HG02588 (cell line): ENCODE data around the gene ABCC2.
"Not testable (repeated sequence)": the region's sequence is repeated elsewhere in the genome, so short reads cannot be mapped to it uniquely, and the experiment has no call there.

Experiments
- ATAC-seq: cut with Tn5 transposase; IDR thresholded peaks from one replicate; pipeline ENCODE4 v1.9.1; 2021; ENCODE audit warnings: mild to moderate bottlenecking, moderate library complexity; ENCODE audit not compliant: unreplicated experiment

Gene ABCC2

DNA sequence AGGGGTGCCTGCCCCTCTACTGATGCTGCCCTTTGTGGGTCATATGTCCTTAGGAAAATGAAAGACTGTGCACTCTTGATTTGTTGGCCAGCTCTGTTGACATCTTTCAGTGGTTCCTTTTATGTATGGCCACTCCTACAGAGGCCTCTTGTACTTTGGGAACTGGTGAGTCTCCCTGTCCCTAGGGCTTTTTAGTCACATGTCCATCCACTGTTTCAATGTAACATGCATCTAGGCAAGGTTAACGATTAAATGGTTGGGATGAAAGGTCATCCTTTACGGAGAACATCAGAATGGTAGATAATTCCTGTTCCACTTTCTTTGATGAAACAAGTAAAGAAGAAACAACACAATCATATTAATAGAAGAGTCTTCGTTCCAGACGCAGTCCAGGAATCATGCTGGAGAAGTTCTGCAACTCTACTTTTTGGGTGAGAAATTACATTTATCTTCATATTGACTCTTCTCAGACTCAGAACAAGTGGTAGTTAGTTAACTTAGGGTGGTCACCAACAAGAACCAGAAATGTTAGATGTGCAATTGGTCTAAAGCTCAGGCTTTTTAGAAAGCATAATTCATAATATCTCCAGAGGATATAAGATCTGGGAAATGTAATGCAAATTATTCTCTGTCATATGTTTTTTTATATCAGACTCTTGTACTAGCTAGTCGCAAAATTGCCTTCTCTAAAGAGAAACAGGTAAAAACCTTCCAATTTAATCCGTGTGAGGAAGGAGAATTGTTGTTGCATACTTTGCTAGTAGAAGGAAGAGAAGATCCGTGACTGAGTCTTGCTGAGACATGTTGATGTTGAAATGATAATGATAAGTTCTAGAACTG is at the start of gene ABCC2:
ABCC2 (plus strand) TSS at position 194 of the 840 bp plus-strand sequence; CDS start at position 399, 205 bp downstream.
- no peak for ATAC-seq

DNA sequence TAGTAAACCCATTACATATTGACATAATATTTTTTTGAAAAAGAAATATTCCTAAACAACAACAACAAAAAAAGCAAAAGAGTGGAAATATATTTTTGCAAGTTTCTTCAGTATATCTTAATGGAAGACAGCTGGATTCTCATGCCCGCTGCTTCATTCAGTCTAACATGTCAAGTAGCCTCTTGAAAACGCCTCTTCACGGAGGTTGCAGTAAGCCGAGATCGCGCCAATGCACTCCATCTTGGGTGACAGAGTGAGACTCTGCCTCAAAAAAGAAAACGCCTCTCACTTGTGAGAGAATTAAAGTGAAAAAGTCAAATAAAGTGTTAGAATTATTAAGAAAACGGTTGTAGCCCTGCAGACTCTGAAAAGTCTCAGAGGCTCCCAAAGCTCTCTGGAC is 49.1 kb upstream of the ABCC2 start:
- ATAC-seq = no peak

DNA sequence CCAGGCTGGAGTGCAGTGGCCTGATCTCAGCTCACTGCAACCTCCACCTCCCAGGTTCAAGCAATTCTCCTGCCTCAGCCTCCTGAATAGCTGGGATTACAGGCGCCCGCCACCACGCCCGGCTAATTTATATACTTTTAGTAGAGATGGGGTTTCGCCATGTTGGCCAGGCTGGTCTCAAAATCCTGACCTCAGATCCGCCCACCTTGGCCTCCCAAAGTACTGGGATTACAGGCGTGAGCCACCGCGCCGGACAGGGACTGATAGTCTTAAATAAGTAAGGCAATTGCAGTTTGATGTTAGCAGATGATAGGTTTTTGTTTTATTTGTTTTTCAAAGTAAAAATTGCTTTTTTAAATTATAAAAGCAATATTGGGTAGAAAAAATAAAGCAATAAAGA is 48.3 kb upstream of the ABCC2 start:
- not testable (repeated sequence) for ATAC-seq

DNA sequence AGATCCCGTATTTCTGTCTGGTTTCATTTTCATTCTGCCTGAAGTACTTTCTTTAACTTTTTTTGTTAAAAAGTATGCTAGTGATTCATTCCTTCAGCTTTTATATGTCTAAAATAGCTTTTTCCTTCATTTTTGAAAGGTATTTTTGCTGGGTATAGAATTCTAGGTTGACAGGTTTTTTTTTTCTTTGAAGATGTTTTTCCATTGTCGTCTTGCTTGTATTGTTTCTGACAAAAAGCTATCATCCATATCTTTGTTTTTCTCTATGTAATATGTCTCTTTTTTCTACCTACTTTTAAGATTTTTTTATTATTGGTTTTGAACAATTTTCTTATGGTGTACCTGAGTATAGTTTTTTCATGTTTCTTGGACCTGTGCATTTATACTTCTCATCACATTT is 42.2 kb upstream of the ABCC2 start:
- no peak for ATAC-seq

DNA sequence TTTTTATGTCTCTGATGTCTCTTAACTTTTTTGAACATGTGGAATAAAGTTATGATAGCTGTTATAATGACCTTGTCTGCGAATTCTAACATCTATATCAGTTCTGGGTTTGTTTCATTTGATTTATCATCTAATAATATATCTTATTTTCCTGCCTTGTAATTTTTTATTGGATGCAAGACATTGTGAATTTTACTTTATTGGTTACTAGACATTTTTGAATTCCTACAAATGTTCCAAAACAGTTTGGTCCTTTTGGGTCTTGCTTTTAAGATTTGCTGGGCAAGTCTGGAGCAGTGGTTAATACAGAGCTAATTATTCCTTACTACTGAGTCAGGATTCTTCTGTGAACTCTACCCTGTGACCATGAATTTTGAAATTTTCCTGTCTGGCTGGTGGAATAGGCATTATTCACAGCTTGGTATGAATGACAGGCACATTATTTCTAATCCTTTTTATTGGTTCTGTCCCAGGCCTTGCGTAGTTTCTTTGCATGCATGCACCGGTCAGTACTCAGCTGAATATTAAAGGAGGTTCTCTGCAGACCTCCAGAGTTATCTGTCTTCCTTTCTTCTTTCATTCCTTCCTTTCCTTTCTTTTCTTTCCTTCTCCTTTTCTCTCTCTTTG is 41.4 kb upstream of the ABCC2 start:
- ATAC-seq = no peak

DNA sequence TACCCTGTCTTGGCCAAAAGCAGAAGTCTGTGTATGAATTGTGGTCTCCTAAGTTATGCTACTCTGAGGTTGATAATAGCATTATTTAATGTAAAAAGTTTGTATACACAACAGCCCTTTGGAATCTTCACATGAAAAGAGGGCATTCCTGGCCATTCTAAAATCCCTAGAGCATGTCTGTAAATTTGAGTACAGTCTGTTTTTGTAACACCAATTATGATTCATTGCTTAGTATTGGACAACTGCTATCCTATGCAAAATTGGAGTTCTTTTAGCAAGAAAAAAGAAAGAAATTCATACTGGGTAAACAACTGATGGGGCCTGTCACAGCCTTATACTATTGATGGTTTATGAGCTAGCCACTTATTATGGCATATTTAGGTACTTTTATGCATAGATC is 40.2 kb upstream of the ABCC2 start:
- no peak for ATAC-seq

DNA sequence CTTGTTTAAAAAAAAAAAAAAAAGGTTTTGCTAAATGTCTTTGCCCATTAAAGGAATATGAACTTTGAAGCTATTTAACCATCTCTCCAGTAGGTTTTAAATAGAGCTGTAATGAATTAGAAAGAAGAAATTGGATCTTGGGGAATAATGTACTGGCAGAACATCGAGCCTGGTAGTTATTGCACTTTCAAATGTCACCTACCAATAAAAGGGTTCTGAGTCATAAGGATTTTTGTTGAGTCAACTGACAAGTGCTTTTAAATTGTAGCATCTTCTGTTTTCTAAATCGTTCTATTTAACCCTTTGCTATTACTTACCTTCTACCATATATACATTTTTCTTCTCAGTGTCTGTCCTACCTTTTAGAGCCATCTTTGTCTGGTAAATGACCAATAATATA is 39.7 kb upstream of the ABCC2 start:
- no peak for ATAC-seq

DNA sequence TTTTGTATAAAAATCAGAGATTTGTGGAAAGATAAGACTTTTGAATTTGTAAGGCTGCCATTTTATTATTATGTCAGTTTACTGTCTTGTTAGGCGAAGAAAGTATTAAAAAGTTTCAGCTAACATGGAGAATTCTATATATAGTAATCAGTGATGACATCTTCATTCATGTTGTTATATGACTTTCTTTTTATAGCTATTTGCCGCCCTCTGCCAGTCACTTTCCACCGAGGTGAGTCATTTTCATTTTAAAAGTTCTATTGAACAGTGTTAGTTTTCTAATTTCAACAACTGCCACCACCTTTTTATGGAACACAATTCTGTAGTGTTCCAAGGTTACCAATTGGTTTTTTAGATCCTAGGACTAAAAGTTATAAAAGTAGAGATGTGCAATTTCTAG is 38.6 kb upstream of the ABCC2 start:
- no peak for ATAC-seq

DNA sequence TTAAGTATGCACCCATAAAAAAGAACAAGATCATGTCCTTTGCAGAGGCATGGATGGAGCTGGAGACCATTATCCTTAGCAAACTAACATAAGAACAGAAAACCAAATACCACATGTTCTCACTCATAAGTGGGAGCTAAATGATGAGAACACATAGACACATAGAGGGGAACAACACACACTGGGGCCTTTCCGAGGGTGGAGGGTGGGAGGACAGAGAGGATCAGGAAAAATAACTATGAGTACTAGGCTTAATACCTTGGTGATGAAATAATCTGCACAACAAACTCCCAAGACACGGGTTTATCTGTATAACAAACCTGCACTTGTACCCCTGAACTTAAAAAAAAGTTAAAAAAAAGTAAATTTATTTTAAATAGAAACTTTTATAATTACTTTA is 36.3 kb upstream of the ABCC2 start:
- not testable (repeated sequence) for ATAC-seq

DNA sequence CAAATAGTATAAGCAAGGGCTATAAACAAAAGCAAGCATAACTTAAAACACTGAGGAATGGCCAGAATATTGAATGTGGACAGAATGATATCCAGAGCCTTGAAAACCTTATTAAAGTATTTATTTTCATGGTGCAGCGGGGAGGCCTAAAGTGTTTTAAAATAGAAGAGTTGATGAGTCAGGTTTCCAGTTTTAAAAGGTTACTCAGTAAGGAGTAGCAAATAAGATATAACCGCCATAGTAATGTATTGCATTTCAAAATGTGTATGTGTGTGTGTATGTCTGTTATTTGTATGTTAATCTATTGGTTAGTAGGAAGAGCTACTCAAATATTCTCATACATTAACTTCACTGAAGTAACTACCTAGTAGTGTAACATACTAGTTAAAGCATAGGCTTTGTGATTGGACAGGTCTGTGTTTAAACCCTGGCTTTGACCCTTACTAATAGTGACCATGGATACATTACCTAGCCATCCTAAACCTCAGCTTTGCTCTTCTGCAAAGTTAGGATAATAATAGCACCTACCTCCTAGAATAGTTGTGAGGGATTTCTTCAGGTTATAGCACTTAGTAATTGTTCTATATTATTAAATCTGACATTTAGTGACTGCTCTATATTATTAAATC is 33.5 kb upstream of the ABCC2 start:
- ATAC-seq = no peak

DNA sequence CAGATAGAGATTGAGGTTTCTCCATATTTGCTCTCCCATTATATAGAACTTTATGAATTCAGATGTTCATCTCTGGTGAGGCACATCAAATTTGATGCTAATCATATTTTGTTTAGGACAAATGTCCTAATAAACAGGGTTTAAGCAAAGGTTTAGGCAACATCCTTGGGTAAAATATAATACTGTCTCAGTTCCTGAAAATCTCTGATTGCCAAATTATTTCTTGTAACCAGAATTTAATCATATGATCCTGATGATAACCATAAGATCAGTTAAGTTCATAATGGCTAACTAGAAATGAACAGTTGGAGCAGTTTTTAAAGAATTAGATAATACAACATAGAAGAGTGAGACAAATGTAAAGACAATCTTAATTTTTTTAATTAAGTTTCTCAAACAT is 31.8 kb upstream of the ABCC2 start:
- no peak for ATAC-seq

DNA sequence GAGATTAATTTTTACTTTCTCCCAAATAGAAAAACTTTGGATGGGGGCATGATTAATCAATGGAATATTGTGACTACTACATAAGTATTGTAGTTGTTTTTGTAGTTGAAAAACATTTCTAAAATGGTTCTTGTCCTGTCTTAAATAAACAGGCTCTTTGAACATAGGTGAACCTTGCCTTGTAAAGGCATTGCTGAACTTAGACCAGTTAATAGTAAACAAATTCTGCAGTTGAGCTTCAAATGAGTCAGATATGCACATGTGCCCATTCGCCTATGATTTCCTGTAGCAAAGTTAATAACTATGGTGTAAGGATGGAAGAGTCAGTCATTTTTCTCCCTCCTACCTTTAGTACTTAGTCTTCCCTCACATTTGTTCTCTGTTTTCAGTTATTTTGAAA is 27.8 kb upstream of the ABCC2 start:
- ATAC-seq = no peak

DNA sequence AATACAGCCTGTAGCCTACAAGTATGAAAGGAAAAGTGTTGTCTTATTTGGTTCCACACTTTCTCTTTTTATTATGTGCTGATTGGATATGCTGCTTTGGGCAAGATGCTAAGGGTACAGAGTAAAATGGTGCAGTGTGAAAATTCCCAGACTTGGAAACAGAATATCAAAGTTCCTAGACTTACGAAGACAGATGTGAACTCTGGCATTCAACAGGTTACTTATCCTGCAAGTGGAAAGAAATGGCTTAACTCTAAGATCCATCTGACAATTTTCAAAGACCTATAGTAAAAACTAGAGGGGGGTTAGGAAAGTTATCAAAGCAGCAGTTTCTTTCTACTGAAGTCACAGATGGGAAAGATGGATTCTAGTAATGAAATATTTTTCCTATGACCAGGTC is 26.3 kb upstream of the ABCC2 start:
- ATAC-seq = no peak

DNA sequence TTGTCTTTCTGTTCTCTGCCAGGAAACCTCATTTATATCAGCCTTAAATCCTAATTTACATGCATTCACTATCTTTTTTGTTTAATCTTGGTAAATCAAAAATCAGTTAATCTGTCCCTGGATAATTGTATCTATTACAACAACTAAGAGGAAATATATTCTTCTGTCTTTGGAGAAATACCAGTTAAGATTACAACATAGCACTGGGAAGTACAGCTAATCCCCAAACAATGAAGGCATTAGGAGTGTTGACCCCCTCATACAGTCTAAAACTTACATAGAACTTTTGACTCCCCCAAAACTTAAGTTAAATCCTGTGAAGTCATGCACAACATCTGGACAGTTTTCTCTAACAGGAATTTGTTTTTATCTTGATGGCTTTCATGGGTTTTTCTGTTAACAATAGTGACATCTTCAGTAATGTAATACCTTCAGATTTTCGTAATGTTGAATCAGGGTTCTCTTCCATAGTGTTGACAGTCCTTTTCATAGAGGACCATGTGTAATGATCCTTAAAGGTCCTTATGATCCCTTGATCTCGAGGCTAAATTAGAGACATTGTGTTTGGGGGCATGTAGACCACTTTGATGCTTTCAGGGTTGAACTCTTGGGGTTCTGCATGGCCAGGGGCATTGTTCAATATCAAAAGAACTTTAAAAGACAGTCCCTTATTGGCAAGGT is 24.1 kb upstream of the ABCC2 start:
- no peak for ATAC-seq

DNA sequence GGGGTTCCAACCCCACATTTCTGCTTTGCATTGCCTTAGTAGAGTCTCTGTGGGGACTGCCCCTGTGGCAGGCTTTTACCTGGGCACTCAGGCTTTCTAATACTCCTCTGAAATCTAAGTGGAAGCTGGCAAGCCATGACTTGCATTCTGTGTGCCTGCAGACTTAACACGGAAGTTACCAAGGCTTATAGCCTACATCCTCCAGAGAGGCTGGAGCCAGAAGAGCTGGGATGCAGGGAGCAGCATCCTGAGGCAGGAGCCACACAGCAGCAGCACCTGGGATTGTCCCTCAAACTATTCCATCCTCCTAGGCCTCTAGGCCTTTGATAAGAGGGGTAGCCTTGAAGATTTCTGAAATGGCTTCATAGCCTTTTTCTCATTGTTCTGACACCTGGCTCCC is 22.1 kb upstream of the ABCC2 start:
- no peak for ATAC-seq

DNA sequence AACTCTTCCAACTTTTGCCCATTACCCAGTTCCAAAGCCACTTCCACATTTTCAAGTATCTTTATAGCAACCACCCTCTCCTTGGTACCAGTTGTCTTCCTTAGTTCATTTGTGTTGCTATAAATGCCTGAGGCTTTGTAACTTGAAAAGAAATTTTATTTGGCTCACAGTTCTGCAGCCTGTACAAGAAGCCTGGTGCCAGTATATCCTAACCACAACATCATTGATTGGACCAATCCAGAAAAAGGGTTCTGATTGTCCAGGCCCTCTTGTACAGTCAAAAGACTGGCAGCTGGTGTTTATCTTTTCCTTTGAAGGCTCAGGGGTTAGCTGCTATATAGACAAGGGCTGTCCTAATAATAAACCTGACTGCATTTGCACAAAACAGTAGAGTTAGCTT is 21.1 kb upstream of the ABCC2 start:
- ATAC-seq = no peak

DNA sequence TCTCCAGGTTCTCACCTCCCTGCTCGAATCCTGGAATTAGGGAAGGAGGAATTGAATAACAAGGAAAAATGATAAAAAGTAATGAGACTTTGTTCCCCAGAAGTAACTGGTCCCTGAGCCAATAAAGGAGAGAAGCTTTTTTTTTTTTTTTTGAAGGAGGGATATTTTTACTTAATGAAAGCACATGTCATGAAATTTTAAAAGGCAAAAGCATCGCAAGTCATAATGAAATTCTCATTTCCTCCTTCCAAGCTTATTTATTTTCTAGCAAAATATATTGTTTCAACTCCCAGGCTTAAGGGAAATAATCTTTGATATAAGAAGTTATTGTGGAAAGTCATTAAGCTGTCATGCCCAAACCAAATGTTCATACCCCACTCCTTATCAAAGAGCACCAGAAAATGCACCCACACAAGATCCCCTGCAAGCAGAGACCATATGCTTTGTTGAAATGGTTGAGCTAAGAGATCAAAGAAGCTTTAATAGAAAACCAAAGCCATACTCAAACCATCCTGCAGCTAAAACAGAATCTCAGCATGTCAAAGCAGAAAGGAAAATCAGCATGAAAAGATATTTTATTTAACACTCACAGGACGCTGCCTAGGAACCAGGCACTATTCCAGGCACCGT is 16.7 kb upstream of the ABCC2 start:
- no peak for ATAC-seq

DNA sequence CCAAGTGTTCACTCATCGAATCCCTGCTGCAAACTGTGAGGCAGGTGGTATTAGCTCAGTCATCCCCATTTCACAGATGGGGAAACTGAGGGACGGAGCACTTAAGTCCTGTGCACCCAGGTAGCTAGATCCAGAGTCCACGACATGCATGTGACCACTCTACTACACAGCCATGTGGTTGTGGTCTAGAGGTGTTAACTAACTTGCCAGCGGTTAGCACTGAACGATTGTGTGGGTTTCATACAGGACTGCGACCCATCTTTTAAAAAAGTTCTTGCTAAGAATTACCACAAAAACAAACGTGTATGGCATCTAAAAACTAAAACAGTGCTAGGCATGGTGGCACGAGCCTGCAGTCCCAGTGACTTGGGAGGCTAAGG is 16.1 kb upstream of the ABCC2 start:
- ATAC-seq = no peak

DNA sequence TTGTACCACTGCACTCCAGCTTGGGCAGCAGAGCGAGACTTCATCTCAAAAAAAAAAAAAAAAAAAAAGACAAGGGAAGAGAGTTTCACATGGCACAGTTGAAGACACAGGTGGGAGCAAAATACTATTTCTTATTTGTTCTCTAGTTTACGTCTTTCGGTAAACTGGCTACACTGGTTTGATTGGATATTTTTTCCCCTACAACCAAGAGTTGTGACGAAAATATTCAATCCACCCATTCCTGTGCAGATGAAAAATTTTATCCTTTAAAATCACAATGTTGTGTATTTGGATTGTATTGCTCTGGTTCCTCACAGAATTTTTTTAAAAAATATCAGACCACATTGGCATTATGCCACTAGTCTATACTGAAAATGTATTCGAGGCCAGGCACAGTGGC is 14.5 kb upstream of the ABCC2 start:
- ATAC-seq = no peak

DNA sequence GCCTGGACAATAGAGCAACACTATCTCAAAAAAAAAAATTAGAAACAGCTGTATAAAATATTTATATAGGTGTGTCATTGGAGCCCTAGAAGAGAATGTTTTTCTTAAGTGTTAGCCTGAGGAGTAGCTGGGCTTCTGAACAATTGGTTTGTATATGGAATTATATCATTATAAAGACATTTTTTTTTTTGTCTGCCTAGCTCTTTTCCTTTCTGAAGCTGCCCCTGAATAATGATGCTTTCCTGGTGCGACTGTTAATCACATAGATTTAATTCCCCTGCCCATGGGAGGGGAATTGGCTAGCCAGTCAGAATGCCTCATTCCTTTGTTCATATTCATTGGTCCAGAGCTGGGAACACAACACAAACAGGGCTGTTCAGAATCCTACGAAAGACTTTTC is 13.9 kb upstream of the ABCC2 start:
- no peak for ATAC-seq

DNA sequence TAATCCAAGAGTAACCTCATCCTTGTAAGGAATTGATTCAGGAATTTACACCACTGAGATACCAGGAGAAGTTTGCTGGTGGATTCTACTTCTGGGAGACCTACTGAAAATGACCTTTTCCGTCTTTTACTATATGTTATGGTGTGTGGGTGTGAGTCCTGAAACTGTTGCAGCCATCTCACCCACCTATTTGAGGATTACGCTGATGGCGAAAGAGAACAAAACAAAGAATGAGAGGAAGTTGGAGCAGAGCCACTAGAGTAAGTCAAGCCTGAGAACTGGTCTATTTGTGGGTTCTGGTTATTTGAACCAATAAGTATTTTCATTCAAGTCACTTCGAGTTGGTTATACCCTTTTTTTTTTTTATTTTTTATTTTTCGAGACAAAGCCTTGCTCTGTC is 12.7 kb upstream of the ABCC2 start:
- ATAC-seq = no peak
